Measurements from ENCODE around the gene FKRP.

FKRP gene

GRCh38 chr19:46729696-46730095 lies 16.2 kb upstream of the FKRP start:
- peaks cover 2% of the 10 kb centered on the region for H3K9me3 ChIP-seq (ENCODE audit: insufficient read depth, low read depth, low read length)
- no peak overlapping the region for H4K12ac ChIP-seq (ENCODE audit: low read depth, low read length)
- H3K27ac ChIP-seq (ENCODE audit: low read depth, low read length): no peak overlapping the region
- no peak overlapping the region for H3K14ac ChIP-seq (ENCODE audit: low read length)
- peaks cover 3% of the 10 kb centered on the region for H3K79me1 ChIP-seq (ENCODE audit: low read length)
- no peak overlapping the region for H2BK5ac ChIP-seq (ENCODE audit: low read depth, low read length, poor library complexity)
- DNase-seq: no peak
- WGBS (ENCODE audit: extremely low coverage, insufficient coverage, insufficient read length): no CpG with 5 or more reads among the region's 7 CpGs
- H3K36me3 ChIP-seq (ENCODE audit: control insufficient read depth in 1 of 2, insufficient read depth in 2 of 2, low read length in 2 of 2): peaks cover 88% of the 10 kb centered on the region in 2 experiments
- no peaks in the 10 kb centered on the region for H3K79me2 ChIP-seq (ENCODE audit: control insufficient read depth, insufficient read depth, low read length, poor library complexity)
- H3K4me3 ChIP-seq (ENCODE audit: low read depth, low read length): no peak overlapping the region
- H2BK120ac ChIP-seq (ENCODE audit: insufficient read depth, low read length, poor library complexity): no peak overlapping the region
- no peaks in the 10 kb centered on the region for H3K27me3 ChIP-seq (ENCODE audit: insufficient read depth, low read length)
- H3K18ac ChIP-seq (ENCODE audit: low read length): no peak overlapping the region
- H3K4me1 ChIP-seq (ENCODE audit: control insufficient read depth in 1 of 2, insufficient read depth in 2 of 2, low read length in 2 of 2): peaks cover 13 to 17% of the 10 kb centered on the region in 2 experiments
- H2AK5ac ChIP-seq (ENCODE audit: low read length): no peak overlapping the region
- H2BK12ac ChIP-seq (ENCODE audit: low read length): no peak overlapping the region
- H3K23ac ChIP-seq (ENCODE audit: low read length): no peak overlapping the region
- no peak overlapping the region for H4K8ac ChIP-seq (ENCODE audit: low read depth, low read length)
- no peak overlapping the region for H3K4me2 ChIP-seq (ENCODE audit: low read length)
- no peak overlapping the region for H3K4ac ChIP-seq (ENCODE audit: low read depth, low read length)
- H2AFZ ChIP-seq (ENCODE audit: insufficient read depth, low read length, poor library complexity): no peak overlapping the region
- no peak overlapping the region for H4K91ac ChIP-seq (ENCODE audit: low read depth, low read length)
- H3K9ac ChIP-seq (ENCODE audit: low read length): no peak overlapping the region

- no peak overlapping the region for H3K4me3 ChIP-seq (ENCODE audit: low read depth, low read length)
- no peak for DNase-seq
- no peak overlapping the region for H3K18ac ChIP-seq (ENCODE audit: low read length)
- no peak overlapping the region for H2BK12ac ChIP-seq (ENCODE audit: low read length)
- no peak overlapping the region for H2AK5ac ChIP-seq (ENCODE audit: low read length)
- no peak overlapping the region for H3K4me2 ChIP-seq (ENCODE audit: low read length)
- no peak overlapping the region for H4K8ac ChIP-seq (ENCODE audit: low read depth, low read length)
- no peaks in the 10 kb centered on the region for H3K27me3 ChIP-seq (ENCODE audit: insufficient read depth, low read length)
- H3K4ac ChIP-seq (ENCODE audit: low read depth, low read length): no peak overlapping the region
- H3K9ac ChIP-seq (ENCODE audit: low read length): no peak overlapping the region
- peaks cover 3% of the 10 kb centered on the region for H3K79me1 ChIP-seq (ENCODE audit: low read length)
- peaks cover 2% of the 10 kb centered on the region for H3K9me3 ChIP-seq (ENCODE audit: insufficient read depth, low read depth, low read length)
- H3K4me1 ChIP-seq (ENCODE audit: control insufficient read depth in 1 of 2, insufficient read depth in 2 of 2, low read length in 2 of 2): peaks cover 13 to 17% of the 10 kb centered on the region in 2 experiments
- no peak overlapping the region for H3K27ac ChIP-seq (ENCODE audit: low read depth, low read length)
- H2AFZ ChIP-seq (ENCODE audit: insufficient read depth, low read length, poor library complexity): no peak overlapping the region
- no peak overlapping the region for H2BK120ac ChIP-seq (ENCODE audit: insufficient read depth, low read length, poor library complexity)
- no peaks in the 10 kb centered on the region for H3K79me2 ChIP-seq (ENCODE audit: control insufficient read depth, insufficient read depth, low read length, poor library complexity)
- H2BK5ac ChIP-seq (ENCODE audit: low read depth, low read length, poor library complexity): no peak overlapping the region
- no CpG with 5 or more reads among the region's 9 CpGs for WGBS (ENCODE audit: extremely low coverage, insufficient coverage, insufficient read length)
- no peak overlapping the region for H3K14ac ChIP-seq (ENCODE audit: low read length)
- no peak overlapping the region for H4K91ac ChIP-seq (ENCODE audit: low read depth, low read length)
- no peak overlapping the region for H4K12ac ChIP-seq (ENCODE audit: low read depth, low read length)
- peaks cover 83% of the 10 kb centered on the region in 2 experiments for H3K36me3 ChIP-seq (ENCODE audit: control insufficient read depth in 1 of 2, insufficient read depth in 2 of 2, low read length in 2 of 2)
- H3K23ac ChIP-seq (ENCODE audit: low read length): no peak overlapping the region
Measured at GRCh38 chr19:46730187-46730586, 15.7 kb upstream of the FKRP start.

- Histone ChIP-seq H3K4ac (ENCODE audit: low read depth, low read length) (no peak overlapping the region), H2BK120ac (ENCODE audit: insufficient read depth, low read length, poor library complexity) (no peak overlapping the region), H3K27me3 (ENCODE audit: insufficient read depth, low read length) (no peaks in the 10 kb centered on the region), H4K8ac (ENCODE audit: low read depth, low read length) (no peak overlapping the region), H3K9ac (ENCODE audit: low read length) (no peak overlapping the region), H2AK5ac (ENCODE audit: low read length) (no peak overlapping the region), H3K27ac (ENCODE audit: low read depth, low read length) (no peak overlapping the region), H2BK12ac (ENCODE audit: low read length) (no peak overlapping the region), H3K14ac (ENCODE audit: low read length) (no peak overlapping the region), H3K36me3 (ENCODE audit: control insufficient read depth in 1 of 2, insufficient read depth in 2 of 2, low read length in 2 of 2) (peaks cover 79% of the 10 kb centered on the region in 2 experiments), H3K18ac (ENCODE audit: low read length) (peak overlapping the region; percentile 31), H3K4me1 (ENCODE audit: control insufficient read depth in 1 of 2, insufficient read depth in 2 of 2, low read length in 2 of 2) (peaks cover 13 to 17% of the 10 kb centered on the region in 2 experiments), H2AFZ (ENCODE audit: insufficient read depth, low read length, poor library complexity) (no peak overlapping the region), H3K9me3 (ENCODE audit: insufficient read depth, low read depth, low read length) (peaks cover 2% of the 10 kb centered on the region), H4K12ac (ENCODE audit: low read depth, low read length) (no peak overlapping the region), H3K4me2 (ENCODE audit: low read length) (no peak overlapping the region), H3K23ac (ENCODE audit: low read length) (no peak overlapping the region), H3K79me1 (ENCODE audit: low read length) (peaks cover 3% of the 10 kb centered on the region), H4K91ac (ENCODE audit: low read depth, low read length) (peak overlapping the region; percentile 11), H2BK5ac (ENCODE audit: low read depth, low read length, poor library complexity) (no peak overlapping the region), H3K79me2 (ENCODE audit: control insufficient read depth, insufficient read depth, low read length, poor library complexity) (no peaks in the 10 kb centered on the region), H3K4me3 (ENCODE audit: low read depth, low read length) (no peak overlapping the region)
- no peak for DNase-seq
- WGBS (ENCODE audit: extremely low coverage, insufficient coverage, insufficient read length): no CpG with 5 or more reads among the region's 14 CpGs
Measured at GRCh38 chr19:46730595-46730994, 15.3 kb upstream of the FKRP start.

- H3K18ac ChIP-seq (ENCODE audit: low read length): peak overlapping the region; percentile 31
- no CpG with 5 or more reads among the region's 14 CpGs for WGBS (ENCODE audit: extremely low coverage, insufficient coverage, insufficient read length)
- H4K12ac ChIP-seq (ENCODE audit: low read depth, low read length): no peak overlapping the region
- H2AFZ ChIP-seq (ENCODE audit: insufficient read depth, low read length, poor library complexity): no peak overlapping the region
- no peak overlapping the region for H2BK5ac ChIP-seq (ENCODE audit: low read depth, low read length, poor library complexity)
- peaks cover 74% of the 10 kb centered on the region in 2 experiments for H3K36me3 ChIP-seq (ENCODE audit: control insufficient read depth in 1 of 2, insufficient read depth in 2 of 2, low read length in 2 of 2)
- H3K14ac ChIP-seq (ENCODE audit: low read length): no peak overlapping the region
- H3K23ac ChIP-seq (ENCODE audit: low read length): no peak overlapping the region
- no peak overlapping the region for H3K9ac ChIP-seq (ENCODE audit: low read length)
- H2AK5ac ChIP-seq (ENCODE audit: low read length): no peak overlapping the region
- peak; percentile 31 to 37 for DNase-seq
- no peak overlapping the region for H2BK12ac ChIP-seq (ENCODE audit: low read length)
- H3K4me3 ChIP-seq (ENCODE audit: low read depth, low read length): no peak overlapping the region
- peak overlapping the region; percentile 1 for H3K4me2 ChIP-seq (ENCODE audit: low read length)
- H4K8ac ChIP-seq (ENCODE audit: low read depth, low read length): no peak overlapping the region
- H3K79me2 ChIP-seq (ENCODE audit: control insufficient read depth, insufficient read depth, low read length, poor library complexity): no peaks in the 10 kb centered on the region
- peak overlapping the region; percentile 11 for H4K91ac ChIP-seq (ENCODE audit: low read depth, low read length)
- H3K9me3 ChIP-seq (ENCODE audit: insufficient read depth, low read depth, low read length): peaks cover 2% of the 10 kb centered on the region
- peaks cover 3% of the 10 kb centered on the region for H3K79me1 ChIP-seq (ENCODE audit: low read length)
- peaks cover 13 to 17% of the 10 kb centered on the region in 2 experiments for H3K4me1 ChIP-seq (ENCODE audit: control insufficient read depth in 1 of 2, insufficient read depth in 2 of 2, low read length in 2 of 2)
- no peak overlapping the region for H2BK120ac ChIP-seq (ENCODE audit: insufficient read depth, low read length, poor library complexity)
- no peak overlapping the region for H3K4ac ChIP-seq (ENCODE audit: low read depth, low read length)
- no peak overlapping the region for H3K27ac ChIP-seq (ENCODE audit: low read depth, low read length)
- H3K27me3 ChIP-seq (ENCODE audit: insufficient read depth, low read length): no peaks in the 10 kb centered on the region
Measured at GRCh38 chr19:46731007-46731501, 14.8 kb upstream of the FKRP start.

All from trophoblast cell (in vitro differentiated cells and primary cell).